ENCODE measurements around the gene CNTNAP2.
"Not testable (repeated sequence)": the region's sequence is repeated elsewhere in the genome, so short reads cannot be mapped to it uniquely, and the experiment has no call there.

The CNTNAP2 gene

GRCh38 chr7:146892151-146892550, 775.5 kb downstream of the CNTNAP2 start:
- no peak for DNase-seq (ENCODE audit: low spot score)

DNA sequence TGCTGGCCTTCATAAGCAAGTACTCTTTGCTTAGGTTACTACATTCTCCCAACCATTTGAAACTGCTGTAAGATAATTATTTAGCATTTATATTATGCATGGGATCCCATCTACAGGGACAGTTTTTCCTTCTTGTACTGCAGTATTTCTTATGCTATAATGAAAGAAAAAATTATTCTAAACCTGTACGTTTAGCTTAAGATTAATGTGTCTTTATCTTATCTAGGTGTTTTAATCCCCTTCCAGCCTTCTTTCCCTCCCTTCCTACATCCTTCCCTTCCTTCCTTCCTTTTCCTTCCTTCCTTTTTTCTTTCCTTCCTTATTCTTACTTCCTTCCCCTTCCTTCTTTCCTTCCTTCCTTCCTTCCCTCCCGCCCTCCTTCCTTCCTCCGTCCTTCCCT, 778.3 kb downstream of the CNTNAP2 start:
- DNase-seq (ENCODE audit: low spot score), result no peak

GRCh38 chr7:146902266-146902665, 785.7 kb downstream of the CNTNAP2 start:
- DNase-seq (ENCODE audit: low spot score), result no peak

- no peak for DNase-seq (ENCODE audit: low spot score)
Observed at GRCh38 chr7:146902728-146903127, 786.1 kb downstream of the CNTNAP2 start.

DNA sequence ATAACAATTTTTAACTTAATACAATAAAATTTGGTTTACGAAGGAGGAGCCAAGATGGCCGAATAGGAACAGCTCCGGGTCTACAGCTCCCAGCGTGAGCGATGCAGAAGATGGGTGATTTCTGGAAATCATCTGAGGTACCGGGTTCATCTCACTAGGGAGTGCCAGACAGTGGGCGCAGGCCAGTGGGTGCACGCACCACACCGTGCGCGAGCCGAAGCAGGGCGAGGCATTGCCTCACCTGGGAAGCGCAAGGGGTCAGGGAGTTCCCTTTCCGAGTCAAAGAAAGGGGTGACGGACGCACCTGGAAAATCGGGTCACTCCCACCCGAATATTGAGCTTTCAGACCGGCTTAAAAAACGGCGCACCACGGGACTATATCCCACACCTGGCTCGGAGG, 789.1 kb downstream of the CNTNAP2 start:
- DNase-seq (ENCODE audit: low spot score), result not testable (repeated sequence)

GRCh38 chr7:146922782-146923181, 806.2 kb downstream of the CNTNAP2 start:
- no peak for DNase-seq (ENCODE audit: low spot score)

DNA sequence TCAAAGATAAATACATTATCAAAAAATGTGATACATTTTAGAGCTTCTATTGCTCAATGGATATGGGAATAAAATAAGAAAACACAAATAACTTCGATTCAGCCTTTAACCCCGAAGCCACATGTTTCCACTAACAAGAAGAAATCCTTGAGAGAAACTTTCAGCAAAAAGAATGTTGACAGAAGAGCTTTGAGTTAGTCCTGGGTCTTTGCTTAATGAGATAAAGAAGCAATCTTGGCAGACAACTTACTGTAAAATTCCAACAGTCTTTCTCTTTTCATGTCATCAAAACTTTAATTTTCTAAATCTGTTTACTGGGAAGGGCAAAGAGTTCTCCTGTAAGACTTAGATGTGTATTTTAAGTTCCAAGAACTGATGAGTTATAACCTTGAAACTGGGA, 810.2 kb downstream of the CNTNAP2 start:
- DNase-seq (ENCODE audit: low spot score), result no peak

DNA sequence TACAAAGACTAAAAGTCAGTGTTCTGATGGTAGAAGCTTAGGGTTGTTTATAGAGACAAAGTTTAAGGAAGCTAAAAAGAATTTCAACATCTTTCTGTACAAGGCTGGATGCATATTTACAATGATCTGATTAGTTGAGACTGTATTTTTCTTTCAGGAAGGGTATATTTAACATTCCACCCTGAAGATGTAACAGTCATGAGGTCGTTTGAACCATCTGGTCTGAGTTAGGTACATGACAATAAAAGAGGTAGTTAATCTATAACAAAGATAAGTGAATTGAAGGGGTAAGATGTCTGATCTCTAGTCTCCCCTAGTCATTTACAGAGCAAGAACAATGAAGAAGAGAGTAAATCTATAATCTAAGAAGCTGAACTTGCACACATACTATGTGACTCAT, 821.2 kb downstream of the CNTNAP2 start:
- DNase-seq (ENCODE audit: low spot score), result no peak

- DNase-seq (ENCODE audit: low spot score), result no peak
Observed at GRCh38 chr7:146943483-146943882, 826.9 kb downstream of the CNTNAP2 start.

DNA sequence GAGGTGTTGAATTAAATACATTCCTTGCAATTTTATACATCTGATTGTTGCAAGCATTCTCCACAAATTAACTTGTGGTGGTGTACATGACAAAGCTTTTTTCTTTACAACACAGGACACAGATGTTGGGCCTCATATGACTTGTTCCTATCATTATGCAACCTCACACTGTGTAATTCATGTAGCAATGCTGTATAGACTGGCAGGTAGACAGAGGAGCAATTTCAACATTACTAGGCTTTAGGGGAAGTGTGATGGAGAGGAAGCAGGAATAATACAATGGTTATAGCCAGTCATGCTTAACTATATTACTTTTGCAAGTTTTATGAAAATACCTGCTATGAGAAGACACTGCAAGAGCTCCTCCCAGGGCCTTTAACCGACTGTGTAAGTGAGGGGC, 832.1 kb downstream of the CNTNAP2 start:
- no peak for DNase-seq (ENCODE audit: low spot score)

GRCh38 chr7:146956321-146956720, 839.7 kb downstream of the CNTNAP2 start:
- DNase-seq (ENCODE audit: low spot score), result no peak

GRCh38 chr7:146956853-146957252, 840.3 kb downstream of the CNTNAP2 start:
- no peak for DNase-seq (ENCODE audit: low spot score)

DNA sequence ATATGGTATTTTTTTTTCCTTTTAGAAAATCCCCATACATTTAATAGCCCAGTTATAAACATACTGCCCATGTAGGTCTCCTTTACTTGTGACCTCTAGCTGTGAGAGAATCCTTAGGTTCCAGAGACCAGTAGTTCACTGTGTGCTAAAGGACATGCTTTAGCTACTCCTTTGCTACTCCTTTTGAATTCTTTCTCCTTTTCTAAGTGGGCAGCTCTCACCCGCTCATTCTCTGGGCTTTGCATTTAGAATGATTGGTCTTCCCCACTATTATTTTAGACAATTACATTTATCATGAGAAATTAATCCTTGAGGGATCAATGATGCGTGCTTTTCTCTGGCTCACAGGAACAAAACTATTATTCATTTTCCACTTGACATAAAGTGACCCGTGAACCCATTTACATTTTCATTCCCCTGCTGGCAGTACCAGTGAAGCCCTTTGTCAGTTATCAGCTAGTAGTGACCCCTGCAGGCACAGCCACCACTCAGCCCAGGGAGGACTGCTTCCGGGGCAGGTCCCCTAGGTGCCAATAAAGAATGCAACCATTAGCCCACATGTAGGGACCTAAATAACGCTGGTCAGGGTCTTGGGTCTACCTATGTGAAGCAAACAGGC, 844.3 kb downstream of the CNTNAP2 start:
- DNase-seq (ENCODE audit: low spot score), result no peak

- DNase-seq (ENCODE audit: low spot score), result no peak
Observed at GRCh38 chr7:146961617-146962016, 845.0 kb downstream of the CNTNAP2 start.

DNA sequence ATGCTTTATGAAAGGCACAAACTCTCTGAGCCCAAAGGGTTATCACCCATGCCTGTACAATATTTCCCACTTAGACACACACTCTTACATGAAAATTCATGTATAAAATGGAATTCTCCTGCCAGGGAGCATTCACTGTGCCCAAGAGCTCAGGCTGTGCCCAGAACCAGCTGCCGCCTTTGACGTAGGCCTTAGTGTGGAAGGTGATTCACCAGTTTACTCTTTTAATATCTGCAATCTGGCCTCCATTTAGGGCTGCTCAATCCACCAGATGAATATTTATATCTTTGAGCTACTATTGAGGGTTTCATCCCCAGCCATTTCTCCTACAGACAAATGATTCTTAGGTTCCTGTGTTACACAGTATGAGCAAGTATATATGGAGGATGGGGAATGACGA, 849.7 kb downstream of the CNTNAP2 start:
- no peak for DNase-seq (ENCODE audit: low spot score)

GRCh38 chr7:146982482-146982881, 865.9 kb downstream of the CNTNAP2 start:
- no peak for DNase-seq (ENCODE audit: low spot score)

DNA sequence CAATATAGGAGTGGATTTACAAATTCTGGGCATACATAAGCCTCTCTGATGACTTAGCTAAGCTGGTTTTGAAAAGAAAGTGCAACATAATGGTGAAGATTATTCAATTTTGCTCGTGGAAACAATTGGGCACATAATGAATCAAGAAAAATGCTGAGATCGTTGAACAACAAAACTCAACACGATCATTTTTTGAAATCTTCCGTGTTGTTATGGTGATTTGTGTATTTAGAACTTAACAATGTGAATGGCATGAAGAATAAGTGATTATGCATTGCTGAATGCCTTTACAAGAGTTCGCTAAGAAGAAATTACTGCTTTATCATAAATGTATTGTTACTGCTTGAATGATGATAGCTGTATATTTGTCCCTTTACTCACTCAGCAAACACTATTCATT, 875.0 kb downstream of the CNTNAP2 start:
- DNase-seq (ENCODE audit: low spot score), result no peak

DNA sequence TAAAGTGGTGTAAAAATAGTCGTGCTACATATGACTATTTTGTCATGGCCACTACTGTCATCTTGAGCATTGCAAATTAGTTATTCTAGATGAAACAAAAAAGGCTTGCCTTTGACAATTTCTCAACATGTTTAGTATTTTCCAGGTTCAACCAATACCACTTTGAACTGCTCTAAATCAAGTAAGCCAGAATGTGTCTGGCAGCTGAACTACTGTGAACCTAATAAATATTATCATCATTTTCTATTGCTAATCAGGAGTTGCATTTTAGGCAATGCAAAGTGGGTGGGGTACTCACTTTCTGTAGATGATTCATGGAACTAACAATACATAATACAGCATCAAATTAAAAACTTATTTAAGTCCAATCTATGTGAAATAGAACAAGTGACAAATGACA, 877.2 kb downstream of the CNTNAP2 start:
- DNase-seq (ENCODE audit: low spot score), result no peak

GRCh38 chr7:147008530-147008929, 891.9 kb downstream of the CNTNAP2 start:
- DNase-seq (ENCODE audit: low spot score), result no peak

GRCh38 chr7:147012666-147013065, 896.1 kb downstream of the CNTNAP2 start:
- DNase-seq (ENCODE audit: low spot score), result no peak

GRCh38 chr7:147013825-147014224, 897.2 kb downstream of the CNTNAP2 start:
- DNase-seq (ENCODE audit: low spot score), result no peak

GRCh38 chr7:147014286-147014955, 897.8 kb downstream of the CNTNAP2 start:
- no peak for DNase-seq (ENCODE audit: low spot score)

DNA sequence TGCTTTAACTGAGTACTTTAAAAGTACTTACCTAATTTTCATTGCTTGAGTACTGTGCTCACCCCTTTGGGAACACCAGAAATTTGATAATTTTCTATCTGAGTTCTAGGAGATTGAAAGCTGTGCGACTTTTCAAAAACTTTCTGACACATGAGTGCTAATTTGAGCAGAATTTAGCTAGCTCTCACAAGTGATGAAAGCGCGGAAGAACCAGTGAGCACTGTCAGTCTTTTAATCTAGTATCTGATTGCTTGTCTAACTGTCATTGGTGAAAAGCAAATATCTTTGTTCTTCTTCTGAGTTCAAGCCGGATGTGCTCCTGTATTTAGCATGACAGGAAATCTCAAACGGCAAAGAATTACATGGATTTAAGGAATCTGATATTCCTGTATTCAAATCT, 899.4 kb downstream of the CNTNAP2 start:
- no peak for DNase-seq (ENCODE audit: low spot score)

GRCh38 chr7:147022056-147022455, 905.5 kb downstream of the CNTNAP2 start:
- no peak for DNase-seq (ENCODE audit: low spot score)

Measured in NAMALWA (cell line).